GM12865 (cell line): Measurements from ENCODE around the gene PALLD.

Experiments used
- DNase-seq: peaks from one replicate; pipeline ENCODE4 v3.0.0; 2010; ENCODE audit warnings: low read depth
- H3K4me3 ChIP-seq: 2 replicates; pipeline ENCODE4 v1.5.1; 2011; ENCODE audit warnings: mild to moderate bottlenecking, low read depth, low read length, control low read depth
- CTCF ChIP-seq: IDR thresholded peaks from 2 replicates; pipeline ENCODE4 v1.5.1; 2011; ENCODE audit warnings: low read length, control low read depth, low read depth, inconsistent platforms; ENCODE audit not compliant: insufficient read depth; ENCODE audit errors: missing control alignments

The PALLD gene

GRCh38 chr4:168574581-168575295, 77.9 kb downstream of the PALLD start:
- TF ChIP-seq CTCF, result no peak
- no peak overlapping the region for H3K4me3 ChIP-seq
- DNase-seq, result no peak

- no peak for TF ChIP-seq CTCF
- no peak for DNase-seq
- no peak overlapping the region for H3K4me3 ChIP-seq
These were observed 78.6 kb downstream of the PALLD start for GRCh38 chr4:168575473-168575872.

- H3K4me3 ChIP-seq, result no peak overlapping the region
- no peak for DNase-seq
- TF ChIP-seq CTCF, result no peak
These were observed 80.8 kb downstream of the PALLD start for GRCh38 chr4:168577624-168578023.

GRCh38 chr4:168580228-168580627, 83.4 kb downstream of the PALLD start:
- DNase-seq, result no peak
- TF ChIP-seq CTCF, result no peak
- no peak overlapping the region for H3K4me3 ChIP-seq

- no peak for TF ChIP-seq CTCF
- H3K4me3 ChIP-seq, result no peak overlapping the region
- DNase-seq, result no peak
These were observed 87.5 kb downstream of the PALLD start for GRCh38 chr4:168584321-168584771.

- TF ChIP-seq CTCF, result peak; percentile 38
- no peak overlapping the region for H3K4me3 ChIP-seq
- peak; percentile 35 for DNase-seq
These were observed 88.6 kb downstream of the PALLD start for GRCh38 chr4:168585168-168586091.
